CD14-positive monocyte (primary cell): Measurements from ENCODE around the gene GNAS-AS1. TPM values are rescaled to one million over a fixed set of nuclear protein-coding genes. Genes with fewer than 3 reads are reported as not detected.

Experiments used
- DNase-seq, 3 donors: peaks; one replicate each; pipeline ENCODE4 v3.0.0-alpha.2; 2011 to 2022
- H2AFZ ChIP-seq: 2 replicates; pipeline ENCODE4 v1.6.0; 2012; ENCODE audit warnings: mild to moderate bottlenecking, low read depth, low read length, inconsistent platforms; ENCODE audit not compliant: insufficient read depth, poor library complexity, severe bottlenecking
- H3K27ac ChIP-seq, 2 donors: 1 replicate in 1 of 2; 2 replicates in 1 of 2; pipeline ENCODE4 v1.5.1; 2012 to 2013; ENCODE audit warnings: low read length in 2 of 2, control low read depth in 1 of 2, inconsistent platforms in 1 of 2, low read depth in 1 of 2, mild to moderate bottlenecking in 1 of 2
- H3K27me3 ChIP-seq, 2 donors: one replicate each; pipeline versions ENCODE4 v1.6.0 to v1.6.1; 2011 to 2013; ENCODE audit warnings: low read length in 2 of 2; ENCODE audit not compliant: control insufficient read depth in 2 of 2, insufficient read depth in 2 of 2
- H3K36me3 ChIP-seq, 2 donors: replicated peaks in 1 of 2; 1 replicate in 1 of 2; 2 replicates in 1 of 2; pipeline versions ENCODE4 v1.5.1 to v1.6.1; 2012 to 2013; ENCODE audit warnings: low read length in 2 of 2, control low read depth in 1 of 2, inconsistent platforms in 1 of 2, mild to moderate bottlenecking in 1 of 2; ENCODE audit not compliant: insufficient read depth in 2 of 2, control insufficient read depth in 1 of 2
- H3K4me1 ChIP-seq, 2 donors: 1 replicate in 1 of 2; 2 replicates in 1 of 2; pipeline versions ENCODE4 v1.5.1 to v1.6.1; 2012 to 2013; ENCODE audit warnings: low read length in 2 of 2, control low read depth in 1 of 2, inconsistent platforms in 1 of 2, mild to moderate bottlenecking in 1 of 2, moderate library complexity in 1 of 2; ENCODE audit not compliant: insufficient read depth in 2 of 2, control insufficient read depth in 1 of 2
- H3K4me2 ChIP-seq: replicated peaks from 2 replicates; pipeline ENCODE3; 2012; ENCODE audit warnings: low read length, moderate library complexity, mild to moderate bottlenecking; ENCODE audit not compliant: poor library complexity, severe bottlenecking; ENCODE audit errors: extremely low read depth
- H3K4me3 ChIP-seq, 3 experiments: fragments of 200-600 bp in 1 of 3; sonication (generic) in 1 of 3; replicated peaks in 1 of 3; 1 replicate in 2 of 3; 2 replicates in 1 of 3; pipeline ENCODE4 v1.5.1; 2011 to 2013; ENCODE audit warnings: low read length in 3 of 3, mild to moderate bottlenecking in 3 of 3, control low read depth in 2 of 3, low read depth in 2 of 3, inconsistent platforms in 1 of 3, moderate library complexity in 1 of 3
- H3K79me2 ChIP-seq: 2 replicates; pipeline ENCODE4 v1.6.0; 2012; ENCODE audit warnings: mild to moderate bottlenecking, control low read depth, inconsistent platforms, low read length, moderate library complexity; ENCODE audit not compliant: insufficient read depth
- H3K9ac ChIP-seq: 2 replicates; pipeline ENCODE4 v1.6.0; 2017; ENCODE audit warnings: low read length, mild to moderate bottlenecking; ENCODE audit not compliant: insufficient read depth, poor library complexity, severe bottlenecking
- H3K9me3 ChIP-seq, 2 donors: replicated peaks in 1 of 2; 1 replicate in 1 of 2; 2 replicates in 1 of 2; pipeline versions ENCODE4 v1.5.1 to v1.6.1; 2012 to 2013; ENCODE audit warnings: low read length in 2 of 2, control low read depth in 1 of 2; ENCODE audit not compliant: control insufficient read depth in 1 of 2, insufficient read depth in 1 of 2
- H4K20me1 ChIP-seq: 2 replicates; pipeline ENCODE4 v1.6.0; 2012; ENCODE audit warnings: mild to moderate bottlenecking, low read length, control low read depth, moderate library complexity; ENCODE audit not compliant: insufficient read depth
- H3K27ac Mint-ChIP-seq, 7 donors: one replicate each; pipeline ENCODE4 v1.8.0; 2020; ENCODE audit warnings: mild to moderate bottlenecking in 7 of 7, mixed read lengths in 7 of 7, moderate library complexity in 6 of 7, inconsistent platforms in 2 of 7
- H3K27me3 Mint-ChIP-seq, 3 donors: one replicate each; pipeline ENCODE4 v1.8.0; 2021 to 2022; ENCODE audit warnings: low read depth in 3 of 3, mild to moderate bottlenecking in 3 of 3, mixed read lengths in 3 of 3, moderate library complexity in 3 of 3, inconsistent platforms in 1 of 3
- H3K36me3 Mint-ChIP-seq, 2 donors: one replicate each; pipeline ENCODE4 v1.8.0; 2020; ENCODE audit warnings: mixed read lengths in 2 of 2, inconsistent platforms in 1 of 2, mild to moderate bottlenecking in 1 of 2
- H3K4me1 Mint-ChIP-seq: one replicate; pipeline ENCODE4 v1.8.0; 2020; ENCODE audit warnings: mild to moderate bottlenecking, mixed read lengths
- H3K4me3 Mint-ChIP-seq, 2 donors: one replicate each; pipeline ENCODE4 v1.8.0; 2020; ENCODE audit warnings: mild to moderate bottlenecking in 2 of 2, mixed read lengths in 2 of 2, moderate library complexity in 1 of 2
- H3K9me3 Mint-ChIP-seq, 7 donors: one replicate each; pipeline ENCODE4 v1.8.0; 2020 to 2022; ENCODE audit warnings: mixed read lengths in 7 of 7, mild to moderate bottlenecking in 6 of 7, moderate library complexity in 6 of 7, inconsistent platforms in 2 of 7
- CTCF ChIP-seq: fragments of 200-600 bp; IDR thresholded peaks from one replicate; pipeline ENCODE4 v1.8.0; 2022; ENCODE audit warnings: antibody characterized with exemption, mild to moderate bottlenecking
- WGBS: methylation state at CpG from one replicate; pipeline ENCODE4 v1.1.5; 2013; ENCODE audit warnings: missing lambda C conversion rate; ENCODE audit not compliant: insufficient coverage; 5-methylcytosine and 5-hydroxymethylcytosine counted together
- intact Hi-C, 2 donors: fragments of 100-400 bp; cut with micrococcal nuclease; formaldehyde crosslinking; loops; one replicate each; pipeline versions ENCODE4 v1.15.0 to v1.15.1; 2023
- polyA plus RNA-seq, 3 donors: library from polyadenylated mRNA; depleted of rRNA in 1 of 3; unstranded in 2 of 3; stranded (reverse) in 1 of 3; fragments of 300-500 nt in 2 of 3; fragments of >200 nt in 1 of 3; fragmentation: Illumina TruSeq in 2 of 3; gene quantifications; 1 replicate in 2 of 3; 2 replicates in 1 of 3; pipeline ENCODE4 v1.2.3, GENCODE V29; 2012 to 2021

Gene GNAS-AS1
- polyA plus RNA-seq, 3 donors: not detected

DNA sequence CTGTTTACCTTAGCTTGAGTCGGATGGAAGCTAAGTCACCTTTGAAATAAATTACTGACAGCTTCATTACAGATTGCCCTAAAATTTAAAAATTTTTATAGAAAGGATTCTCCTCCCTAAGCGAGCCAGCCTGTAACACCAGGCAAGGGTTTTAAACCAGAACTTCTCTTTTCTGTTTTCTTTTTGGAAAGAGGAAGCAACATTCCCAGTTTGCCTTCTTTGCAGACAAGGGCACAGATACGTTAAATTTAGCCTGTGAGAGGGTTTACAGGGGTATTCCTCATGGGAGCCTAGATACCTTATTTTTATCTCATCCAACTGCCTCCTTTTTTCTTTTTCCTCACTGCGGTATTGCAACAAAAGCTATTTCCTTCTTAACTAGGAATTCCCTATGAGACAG, 46.8 kb upstream of the GNAS-AS1 start:
- Histone ChIP-seq H4K20me1 (peaks cover 98% of the 10 kb centered on the region), H2AFZ (no peak overlapping the region), H3K4me3 (peak overlapping the region in 1 of 3 experiments; percentile 6), H3K9ac (no peak overlapping the region), H3K4me1 (peaks cover 41 to 58% of the 10 kb centered on the region in 2 donors), H3K27ac (no peak overlapping the region), H3K4me2 (peak overlapping the region; percentile 7), H3K36me3 (peaks cover 12 to 61% of the 10 kb centered on the region in 2 donors), H3K27me3 (no peaks in the 10 kb centered on the region), H3K79me2 (peaks cover 100% of the 10 kb centered on the region), H3K9me3 (no peaks in the 10 kb centered on the region)
- H3K4me3 Mint-ChIP-seq: peak overlapping the region in 1 of 2 donors; percentile 46
- H3K9me3 Mint-ChIP-seq: no peaks in the 10 kb centered on the region
- peak in 2 of 3 donors; percentile 30 to 45 for DNase-seq
- peak overlapping the region in 4 of 7 donors; percentile 62 to 85 (median 79) for H3K27ac Mint-ChIP-seq
- intact Hi-C loops: loop anchor here (5.0 to 10.0 kb wide), 3 partner anchors 137 to 243 kb away; partner anchors contain the start of genes ATP5F1E (in 1 of the 2), PRELID3B (in 1 of the 2) and STX16 (in 1 of the 2)
- H3K27me3 Mint-ChIP-seq: no peaks in the 10 kb centered on the region
- TF ChIP-seq CTCF: no peak
- peaks cover 32 to 52% of the 10 kb centered on the region in 2 donors for H3K36me3 Mint-ChIP-seq
- H3K4me1 Mint-ChIP-seq: peaks cover 59% of the 10 kb centered on the region
- WGBS: no CpG with 5 or more reads among the region's 4 CpGs

DNA sequence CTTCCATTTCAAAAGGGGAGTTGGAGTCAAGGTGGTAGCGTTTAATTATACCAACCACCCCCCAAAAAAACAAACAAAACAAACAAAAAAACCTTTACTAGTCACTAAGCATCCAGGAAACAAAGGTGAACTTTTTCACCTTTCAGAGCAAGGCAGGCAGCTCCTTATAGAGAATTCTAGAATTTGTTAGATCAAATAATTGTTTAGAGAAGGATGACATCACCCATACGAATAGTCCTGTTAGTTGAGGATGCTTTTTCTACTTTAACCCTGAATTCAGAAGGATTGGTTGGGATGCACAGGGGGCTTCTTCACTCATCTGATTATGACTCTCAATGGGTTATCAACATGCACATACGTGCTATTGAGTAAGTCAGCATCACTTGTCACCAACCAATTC, 46.1 kb upstream of the GNAS-AS1 start:
- Histone ChIP-seq H3K27me3 (no peaks in the 10 kb centered on the region), H3K27ac (no peak overlapping the region), H4K20me1 (peaks cover 91% of the 10 kb centered on the region), H3K4me2 (no peak overlapping the region), H3K4me1 (peaks cover 41 to 58% of the 10 kb centered on the region in 2 donors), H3K9me3 (no peaks in the 10 kb centered on the region), H3K79me2 (peaks cover 100% of the 10 kb centered on the region), H2AFZ (no peak overlapping the region), H3K9ac (no peak overlapping the region), H3K36me3 (peaks cover 12 to 54% of the 10 kb centered on the region in 2 donors), H3K4me3 (no peak overlapping the region)
- no peaks in the 10 kb centered on the region for H3K27me3 Mint-ChIP-seq
- H3K9me3 Mint-ChIP-seq: no peaks in the 10 kb centered on the region
- DNase-seq: no peak
- H3K4me1 Mint-ChIP-seq: peaks cover 57% of the 10 kb centered on the region
- no peak for TF ChIP-seq CTCF
- H3K27ac Mint-ChIP-seq: peak overlapping the region in 3 of 7 donors; percentile 14 to 32 (median 25)
- 40% methylated on average over 1 of the region's 3 CpGs for WGBS
- no peak overlapping the region for H3K4me3 Mint-ChIP-seq
- peaks cover 26 to 46% of the 10 kb centered on the region in 2 donors for H3K36me3 Mint-ChIP-seq
- intact Hi-C loops: loop anchor here (5.0 to 10.0 kb wide), 3 partner anchors 138 to 242 kb away; partner anchors contain the start of genes ATP5F1E (in 1 of the 2), PRELID3B (in 1 of the 2) and STX16 (in 1 of the 2)
